K562 (cell line): ENCODE data around the gene DTX1. TPM values are rescaled to one million over a fixed set of nuclear protein-coding genes. Genes with fewer than 3 reads are reported as not detected.

ENCODE experiments used
- ATAC-seq: fragments of 200-7000 bp; cut with Tn5 transposase; 3 replicates; pipeline ENCODE4 v1.9.1; 2020; ENCODE audit warnings: moderate library complexity
- BruUV-seq: library from RNA; stranded (reverse); fragments of 400-500 nt; replicated peaks from 2 replicates; lab custom pipeline; 2021; lab: Mats Ljungman, UMichigan
- CTCF ChIA-PET: fragments of 300-600 bp; formaldehyde crosslinking; extraction: SDS; loops from one replicate; lab custom pipeline; 2021; ENCODE audit warnings: low intra/inter-chr PET ratio; lab: Yijun Ruan, JAX
- POLR2A ChIA-PET: fragments of 300-600, 350-650 bp; sonication (Branson Sonifier 250); formaldehyde crosslinking; extraction: SDS; loops from one replicate; lab custom pipeline; 2021; ENCODE audit warnings: antibody characterized with exemption, inconsistent platforms; lab: Yijun Ruan, JAX
- DNase-seq, 4 experiments: peaks; one replicate each; pipeline versions ENCODE4 v3.0.0 to v3.0.0-alpha.2; 2011 to 2018; ENCODE audit warnings: low spot score in 3 of 4, mixed read lengths in 3 of 4; ENCODE audit errors: extremely low read depth in 1 of 4
- FAIRE-seq: peaks from 2 replicates; lab custom pipeline; 2011; peaks lifted over from hg19 to GRCh38; lab: Jason Lieb, UNC
- H2AFZ ChIP-seq: 2 replicates; pipeline ENCODE4 v1.6.0; 2011; ENCODE audit warnings: low read depth, low read length, control low read depth, inconsistent platforms
- H3K27ac ChIP-seq: fragments of 200-600 bp; 3 replicates; pipeline ENCODE4 v1.8.0; 2011; ENCODE audit warnings: low read depth, mild to moderate bottlenecking, control low read depth, inconsistent platforms, low read length, moderate library complexity, mixed read lengths; ENCODE audit errors: extremely low read depth
- H3K27me3 ChIP-seq, 2 experiments: fragments of 300-600 bp in 1 of 2; 2 replicates in 1 of 2; 3 replicates in 1 of 2; pipeline versions ENCODE4 v1.6.0 to v1.8.0; 2011; ENCODE audit warnings: inconsistent platforms in 2 of 2, low read length in 2 of 2, mild to moderate bottlenecking in 1 of 2, mixed read lengths in 1 of 2, moderate library complexity in 1 of 2; ENCODE audit not compliant: control insufficient read depth in 2 of 2, insufficient read depth in 2 of 2
- H3K36me3 ChIP-seq: fragments of 300-600 bp; 3 replicates; pipeline ENCODE4 v1.8.0; 2011; ENCODE audit warnings: mild to moderate bottlenecking, low read length, inconsistent platforms; ENCODE audit not compliant: control insufficient read depth, insufficient read depth
- H3K4me1 ChIP-seq, 2 experiments: fragments of 200-600 bp in 1 of 2; replicated peaks in 1 of 2; 2 replicates in 1 of 2; 3 replicates in 1 of 2; pipeline versions ENCODE4 v1.5.1 to v1.8.0; 2011; ENCODE audit warnings: inconsistent platforms in 2 of 2, low read length in 2 of 2, mild to moderate bottlenecking in 1 of 2, mixed read lengths in 1 of 2, moderate library complexity in 1 of 2; ENCODE audit not compliant: control insufficient read depth in 2 of 2, insufficient read depth in 2 of 2
- H3K4me2 ChIP-seq: 2 replicates; pipeline ENCODE4 v1.6.1; 2011; ENCODE audit warnings: low read length, control low read depth, inconsistent platforms, mixed read lengths; ENCODE audit not compliant: insufficient read depth
- H3K4me3 ChIP-seq: fragments of 200-600 bp; sonication (generic), shearing (Covaris generic); 2 replicates; pipeline ENCODE4 v1.5.1; 2016; ENCODE audit warnings: control low read depth, inconsistent platforms
- H3K79me2 ChIP-seq: fragments of 200-600 bp; 3 replicates; pipeline ENCODE4 v1.8.0; 2011; ENCODE audit warnings: low read length, inconsistent platforms; ENCODE audit not compliant: control insufficient read depth, insufficient read depth
- H3K9ac ChIP-seq, 2 experiments: 2 replicates each; pipeline versions ENCODE4 v1.6.0 to v1.6.1; 2011; ENCODE audit warnings: low read depth in 2 of 2, low read length in 2 of 2, control low read depth in 1 of 2, inconsistent platforms in 1 of 2, mild to moderate bottlenecking in 1 of 2, mixed read lengths in 1 of 2; ENCODE audit not compliant: insufficient read depth in 1 of 2
- H3K9me1 ChIP-seq: one replicate; pipeline ENCODE4 v1.6.0; 2011; ENCODE audit warnings: inconsistent platforms, mild to moderate bottlenecking, low read length, moderate library complexity; ENCODE audit not compliant: control insufficient read depth, insufficient read depth
- H3K9me3 ChIP-seq: replicated peaks from 2 replicates; pipeline ENCODE4 v1.5.1; 2011; ENCODE audit warnings: low read depth, low read length, inconsistent platforms; ENCODE audit not compliant: control insufficient read depth, insufficient read depth
- H4K20me1 ChIP-seq: replicated peaks from 2 replicates; pipeline ENCODE4 v1.6.1; 2011; ENCODE audit warnings: low read length, inconsistent platforms, mixed read lengths; ENCODE audit not compliant: control insufficient read depth, insufficient read depth
- ATF3 ChIP-seq, 2 experiments: fragments of 450-650 bp in 1 of 2; sonication (generic) in 1 of 2; formaldehyde crosslinking in 1 of 2; IDR thresholded peaks in 1 of 2; conservative IDR thresholded peaks in 1 of 2; 2 replicates each; pipeline versions ENCODE4 v1.6.1 to v1.8.1; 2016 to 2023; ENCODE audit warnings: mild to moderate bottlenecking in 2 of 2, moderate library complexity in 2 of 2, inconsistent platforms in 1 of 2, missing genetic modification reagents in 1 of 2
- EWSR1 ChIP-seq: fragments of 450-650 bp; IDR thresholded peaks from 2 replicates; pipeline ENCODE4 v1.6.1; 2018; ENCODE audit warnings: borderline replicate concordance, mild to moderate bottlenecking, low read depth, moderate library complexity; ENCODE audit not compliant: partially characterized antibody
- HDAC3 ChIP-seq: fragments of 450-650 bp; IDR thresholded peaks from 2 replicates; pipeline ENCODE4 v1.6.1; 2018; ENCODE audit warnings: borderline replicate concordance, mild to moderate bottlenecking, moderate library complexity; ENCODE audit not compliant: partially characterized antibody
- IFI16 ChIP-seq: fragments of 250-450 bp; sonication (Bioruptor Pico); IDR thresholded peaks from 2 replicates; pipeline ENCODE4 v2.1.2; 2022; ENCODE audit warnings: mild to moderate bottlenecking, inconsistent platforms
- KDM2B ChIP-seq: fragments of 250-450 bp; sonication (Bioruptor Pico); IDR thresholded peaks from 2 replicates; pipeline ENCODE4 v1.8.0; 2021; ENCODE audit warnings: mild to moderate bottlenecking, moderate library complexity
- MCM2 ChIP-seq: fragments of 450-650 bp; IDR thresholded peaks from 2 replicates; pipeline ENCODE4 v1.6.1; 2017; ENCODE audit warnings: low read depth, mild to moderate bottlenecking
- NFATC3 ChIP-seq: fragments of 450-650 bp; IDR thresholded peaks from 2 replicates; pipeline ENCODE4 v1.6.1; 2017; ENCODE audit warnings: mild to moderate bottlenecking
- NFRKB ChIP-seq: fragments of 450-650 bp; IDR thresholded peaks from 2 replicates; pipeline ENCODE4 v1.6.1; 2016; ENCODE audit warnings: low read depth
- RERE ChIP-seq: sonication (generic); formaldehyde crosslinking; IDR thresholded peaks from 2 replicates; pipeline ENCODE4 v1.8.0; 2023; ENCODE audit warnings: missing genetic modification reagents, mild to moderate bottlenecking, borderline replicate concordance
- TAF7 ChIP-seq: fragments of 450-650 bp; IDR thresholded peaks from 2 replicates; pipeline ENCODE4 v1.6.1; 2016; ENCODE audit warnings: missing genetic modification characterization, missing compliant biosample characterization
- TFAP4 ChIP-seq: sonication (generic); formaldehyde crosslinking; IDR thresholded peaks from 2 replicates; pipeline ENCODE4 v1.8.0; 2022; ENCODE audit warnings: missing genetic modification reagents, mild to moderate bottlenecking, moderate library complexity, borderline replicate concordance
- ZNF224 ChIP-seq: sonication (generic); formaldehyde crosslinking; IDR thresholded peaks from 2 replicates; pipeline ENCODE4 v1.8.0; 2022; ENCODE audit warnings: mild to moderate bottlenecking, missing genetic modification reagents
- ZNF507 ChIP-seq: conservative IDR thresholded peaks from 2 replicates; pipeline ENCODE4 v1.6.1; 2017; ENCODE audit warnings: missing genetic modification characterization, missing compliant biosample characterization
- ZNF717 ChIP-seq: fragments of 250-450 bp; sonication (Bioruptor Pico); IDR thresholded peaks from 2 replicates; pipeline ENCODE4 v1.5.0; 2021
- ZNF780A ChIP-seq: fragments of 250-450 bp; sonication (Bioruptor Pico); IDR thresholded peaks from 2 replicates; pipeline ENCODE4 v1.5.0; 2021; ENCODE audit warnings: mild to moderate bottlenecking
- WGBS: fragments of 100-300 bp; shearing (Covaris generic); methylation state at CpG from one replicate; pipeline ENCODE4 v1.1.6; 2016; ENCODE audit warnings: low coverage, mixed read lengths; ENCODE audit not compliant: insufficient coverage; ENCODE audit errors: missing lambda C conversion rate; 5-methylcytosine and 5-hydroxymethylcytosine counted together
- in situ Hi-C: fragments of 300-500 bp; cut with MboI; formaldehyde crosslinking; loops from 4 replicates; pipeline ENCODE4 v1.15.0; 2018; ENCODE audit warnings: inconsistent platforms, mixed read lengths
- intact Hi-C: fragments of 100-400 bp; cut with micrococcal nuclease; formaldehyde crosslinking; loops from 2 replicates; pipeline ENCODE4 v1.14.2; 2022
- polyA plus RNA-seq, 8 experiments: library from polyadenylated mRNA; depleted of rRNA in 4 of 8; stranded (reverse) in 5 of 8; unstranded in 3 of 8; fragments of >200 nt; fragmentation: Nextera tagmentation in 2 of 8; fragmentation: Illumina TruSeq in 1 of 8; extraction: Ambion mirVana in 2 of 8; extraction: Trizol in 1 of 8; gene quantifications; 2 replicates each; pipeline versions ENCODE4 v1.2.1 to v1.2.3, GENCODE V29; 2011 to 2014; ENCODE audit warnings: inconsistent platforms in 1 of 8, missing spikeins in 1 of 8
- total RNA-seq, 7 experiments: library from RNA; depleted of rRNA in 6 of 7; stranded (reverse); fragments of >200 nt in 6 of 7; fragmentation: Illumina TruSeq in 2 of 7; extraction: Trizol in 2 of 7; gene quantifications; 2 replicates each; pipeline versions ENCODE4 v1.2.1 to v1.2.3, GENCODE V29; 2011 to 2021; ENCODE audit warnings: low replicate concordance in 1 of 7

Gene DTX1
- total and polyA plus RNA-seq, 9 of the 15 experiments (the other 6 are each of a cell fraction or from before 2014, with no cell fraction given): not detected

- ATAC-seq (no peak), DNase-seq (no peak), FAIRE-seq (no peak)
- Histone ChIP-seq H3K4me3 (no peak overlapping the region), H3K4me1 (peaks cover 0 to 14% of the 10 kb centered on the region in 2 experiments; a peak in 3 of 5 replicates), H4K20me1 (peaks cover 6% of the 10 kb centered on the region; the same call in 1 of the 2 replicates), H2AFZ (no peak overlapping the region), H3K9me3 (no peaks in the 10 kb centered on the region), H3K36me3 (no peaks in the 10 kb centered on the region), H3K9ac (no peak overlapping the region), H3K27ac (no peak overlapping the region), H3K4me2 (no peak overlapping the region), H3K9me1 (no peaks in the 10 kb centered on the region), H3K79me2 (no peaks in the 10 kb centered on the region), H3K27me3 (peaks cover 3 to 32% of the 10 kb centered on the region in 2 experiments; a peak in 3 of 5 replicates)
- POLR2A ChIA-PET: interaction anchor here (0.6 kb wide), 1 partner anchor 13 kb away, joined by 4 read pairs; no protein-coding TSS in a partner anchor
- CTCF ChIA-PET: no interaction called here
- in situ Hi-C loops: no loop called here
- WGBS: 1% methylated on average over 10 of the region's 10 CpGs
- no TSS peak for BruUV-seq
- TF ChIP-seq ZNF507 (no peak), ATF3 (IDR thresholded peaks at IDR 0.05) (no peak), ATF3 (CRISPR knock-in tag; conservative IDR thresholded peaks at IDR 0.05) (no peak), RERE (CRISPR knock-in tag) (no peak), ZNF717 (CRISPR knock-in tag) (no peak), ZNF224 (no peak), TAF7 (tag) (no peak), HDAC3 (no peak), EWSR1 (no peak), ZNF780A (CRISPR knock-in tag) (no peak), NFATC3 (no peak), NFRKB (no peak), KDM2B (no peak), IFI16 (CRISPR knock-in tag) (no peak), MCM2 (no peak), TFAP4 (no peak)
- intact Hi-C loops: no loop called here
Observed at GRCh38 chr12:113101751-113102150, 45.2 kb downstream of the DTX1 start.
